Stimulated activated CD4-positive, alpha-beta T cell treated with anti-CD3 and anti-CD28 coated beads, Interleukin-15, amount 100 ng/mL, for 1 hour (primary cell): ENCODE measurements around the gene FOLR3.
"Not testable (repeated sequence)": the region's sequence is repeated elsewhere in the genome, so short reads cannot be mapped to it uniquely, and the experiment has no call there.

Source experiments
- DNase-seq, 2 donors: peaks; one replicate each; pipeline ENCODE4 v3.0.0-alpha.2; 2020; ENCODE audit warnings: low read depth in 1 of 2, low spot score in 1 of 2

FOLR3 gene

GRCh38 chr11:72135473-72135872, at the start of gene FOLR3:
Gene FOLR3, plus strand, starts transcription at chr11:72135725. Its CDS starts 228 bp downstream, at chr11:72135953.
- not testable (repeated sequence) for DNase-seq

GRCh38 chr11:72088076-72088808, 47.3 kb upstream of the FOLR3 start:
- no peak for DNase-seq

- peak; percentile 39 to 50 for DNase-seq
Observed at GRCh38 chr11:72091292-72091691, 44.2 kb upstream of the FOLR3 start.

- no peak for DNase-seq
Observed at GRCh38 chr11:72098741-72099140, 36.8 kb upstream of the FOLR3 start.

GRCh38 chr11:72100009-72100408, 35.5 kb upstream of the FOLR3 start:
- DNase-seq, result no peak

GRCh38 chr11:72100462-72100861, 35.1 kb upstream of the FOLR3 start:
- DNase-seq, result no peak

GRCh38 chr11:72102162-72102561, 33.4 kb upstream of the FOLR3 start:
- no peak for DNase-seq

GRCh38 chr11:72102631-72102945, 32.9 kb upstream of the FOLR3 start:
- DNase-seq, result no peak

GRCh38 chr11:72102946-72103753, 32.4 kb upstream of the FOLR3 start, which contains the start of gene LAMTOR1:
Gene LAMTOR1, minus strand, starts transcription at chr11:72103297. Its CDS starts 73 bp downstream, at chr11:72103224.
- DNase-seq, result peak; percentile 91 to 94

- DNase-seq, result no peak
Observed at GRCh38 chr11:72103754-72104167, 31.8 kb upstream of the FOLR3 start.

GRCh38 chr11:72105888-72106287, 29.6 kb upstream of the FOLR3 start, which contains the start of gene TOMT:
Gene TOMT, plus strand, starts transcription at chr11:72105924. Its CDS starts 28 bp downstream, at chr11:72105952.
- no peak for DNase-seq

GRCh38 chr11:72111300-72112142, 24.0 kb upstream of the FOLR3 start:
- no peak for DNase-seq

GRCh38 chr11:72112143-72112977, 23.2 kb upstream of the FOLR3 start, which contains the start of gene ANAPC15:
Gene ANAPC15, minus strand, starts transcription at chr11:72112695. Its CDS starts 1,419 bp downstream, at chr11:72111276.
- DNase-seq, result peak; percentile 89 to 91

GRCh38 chr11:72112978-72113808, 22.3 kb upstream of the FOLR3 start:
- no peak for DNase-seq

- no peak for DNase-seq
Observed at GRCh38 chr11:72114570-72114969, 21.0 kb upstream of the FOLR3 start.

- DNase-seq, result no peak
Observed at GRCh38 chr11:72116019-72116755, 19.3 kb upstream of the FOLR3 start.

- DNase-seq, result no peak
Observed at GRCh38 chr11:72119198-72119597, 16.3 kb upstream of the FOLR3 start.

GRCh38 chr11:72120930-72121329, 14.6 kb upstream of the FOLR3 start:
- DNase-seq, result no peak

- DNase-seq, result no peak
Observed at GRCh38 chr11:72122607-72123006, 12.9 kb upstream of the FOLR3 start.
